ENCODE measurements around the gene SPATA19. TPM values are rescaled to one million over a fixed set of nuclear protein-coding genes. Genes with fewer than 3 reads are reported as not detected.

Gene SPATA19
- total and polyA plus RNA-seq, 2 experiments from 2014 or later = not detected

- Mint-ChIP-seq H3K9me3 (peaks cover 16% of the 10 kb centered on the region), H3K36me3 (ENCODE audit: low read depth) (peaks cover 5% of the 10 kb centered on the region; the same call in 1 of the 3 replicates), H3K27me3 (ENCODE audit: insufficient read depth, low read depth, poor library complexity) (peaks cover 14% of the 10 kb centered on the region), H3K27ac (no peak overlapping the region), H3K4me3 (no peak overlapping the region), H3K4me1 (peaks cover 12% of the 10 kb centered on the region)
- Histone ChIP-seq H4K20me1 (replicated peaks; ENCODE audit: insufficient read depth) (no peaks in the 10 kb centered on the region), H3K9me2 (ENCODE audit: insufficient read depth) (no peaks in the 10 kb centered on the region), H3K36me3 (ENCODE audit: insufficient read depth) (no peaks in the 10 kb centered on the region), H3K4me3 (no peak overlapping the region), H3K4me2 (no peak overlapping the region), H3K4me1 (ENCODE audit: insufficient read depth) (peaks cover 5% of the 10 kb centered on the region; the same call in 1 of the 2 replicates), H2AFZ (no peak overlapping the region), H3F3A (replicated peaks; ENCODE audit: low read depth) (no peaks in the 10 kb centered on the region), H3K79me2 (replicated peaks; ENCODE audit: insufficient read depth) (no peaks in the 10 kb centered on the region), H3K27ac (ENCODE audit: low read depth) (no peak overlapping the region), H3K27me3 (ENCODE audit: insufficient read depth) (peaks cover 30% of the 10 kb centered on the region)
- TF ChIP-seq REST (IDR thresholded peaks at IDR 0.05; ENCODE audit: unreplicated experiment) (no peak), EZH2phosphoT487 (IDR thresholded peaks at IDR 0.05; ENCODE audit: unreplicated experiment) (no peak), STAT1 (IDR thresholded peaks at IDR 0.05; ENCODE audit: unreplicated experiment) (no peak), POLR2AphosphoS5 (IDR thresholded peaks at IDR 0.05; ENCODE audit: low read depth) (no peak), ZNF331 (CRISPR knock-in tag; IDR thresholded peaks at IDR 0.05; ENCODE audit: low read depth) (no peak), NANOG (IDR thresholded peaks at IDR 0.05; ENCODE audit: borderline replicate concordance) (no peak), CREB1 (CRISPR knock-in tag; IDR thresholded peaks at IDR 0.05; ENCODE audit: low read depth) (no peak), ZNF114 (CRISPR knock-in tag; IDR thresholded peaks at IDR 0.05) (no peak), JUNB (IDR thresholded peaks at IDR 0.05; ENCODE audit: unreplicated experiment) (no peak), EZH2 (IDR thresholded peaks at IDR 0.05; ENCODE audit: low read depth, unreplicated experiment) (no peak)
- TF ChIP-seq, protein P1, sequence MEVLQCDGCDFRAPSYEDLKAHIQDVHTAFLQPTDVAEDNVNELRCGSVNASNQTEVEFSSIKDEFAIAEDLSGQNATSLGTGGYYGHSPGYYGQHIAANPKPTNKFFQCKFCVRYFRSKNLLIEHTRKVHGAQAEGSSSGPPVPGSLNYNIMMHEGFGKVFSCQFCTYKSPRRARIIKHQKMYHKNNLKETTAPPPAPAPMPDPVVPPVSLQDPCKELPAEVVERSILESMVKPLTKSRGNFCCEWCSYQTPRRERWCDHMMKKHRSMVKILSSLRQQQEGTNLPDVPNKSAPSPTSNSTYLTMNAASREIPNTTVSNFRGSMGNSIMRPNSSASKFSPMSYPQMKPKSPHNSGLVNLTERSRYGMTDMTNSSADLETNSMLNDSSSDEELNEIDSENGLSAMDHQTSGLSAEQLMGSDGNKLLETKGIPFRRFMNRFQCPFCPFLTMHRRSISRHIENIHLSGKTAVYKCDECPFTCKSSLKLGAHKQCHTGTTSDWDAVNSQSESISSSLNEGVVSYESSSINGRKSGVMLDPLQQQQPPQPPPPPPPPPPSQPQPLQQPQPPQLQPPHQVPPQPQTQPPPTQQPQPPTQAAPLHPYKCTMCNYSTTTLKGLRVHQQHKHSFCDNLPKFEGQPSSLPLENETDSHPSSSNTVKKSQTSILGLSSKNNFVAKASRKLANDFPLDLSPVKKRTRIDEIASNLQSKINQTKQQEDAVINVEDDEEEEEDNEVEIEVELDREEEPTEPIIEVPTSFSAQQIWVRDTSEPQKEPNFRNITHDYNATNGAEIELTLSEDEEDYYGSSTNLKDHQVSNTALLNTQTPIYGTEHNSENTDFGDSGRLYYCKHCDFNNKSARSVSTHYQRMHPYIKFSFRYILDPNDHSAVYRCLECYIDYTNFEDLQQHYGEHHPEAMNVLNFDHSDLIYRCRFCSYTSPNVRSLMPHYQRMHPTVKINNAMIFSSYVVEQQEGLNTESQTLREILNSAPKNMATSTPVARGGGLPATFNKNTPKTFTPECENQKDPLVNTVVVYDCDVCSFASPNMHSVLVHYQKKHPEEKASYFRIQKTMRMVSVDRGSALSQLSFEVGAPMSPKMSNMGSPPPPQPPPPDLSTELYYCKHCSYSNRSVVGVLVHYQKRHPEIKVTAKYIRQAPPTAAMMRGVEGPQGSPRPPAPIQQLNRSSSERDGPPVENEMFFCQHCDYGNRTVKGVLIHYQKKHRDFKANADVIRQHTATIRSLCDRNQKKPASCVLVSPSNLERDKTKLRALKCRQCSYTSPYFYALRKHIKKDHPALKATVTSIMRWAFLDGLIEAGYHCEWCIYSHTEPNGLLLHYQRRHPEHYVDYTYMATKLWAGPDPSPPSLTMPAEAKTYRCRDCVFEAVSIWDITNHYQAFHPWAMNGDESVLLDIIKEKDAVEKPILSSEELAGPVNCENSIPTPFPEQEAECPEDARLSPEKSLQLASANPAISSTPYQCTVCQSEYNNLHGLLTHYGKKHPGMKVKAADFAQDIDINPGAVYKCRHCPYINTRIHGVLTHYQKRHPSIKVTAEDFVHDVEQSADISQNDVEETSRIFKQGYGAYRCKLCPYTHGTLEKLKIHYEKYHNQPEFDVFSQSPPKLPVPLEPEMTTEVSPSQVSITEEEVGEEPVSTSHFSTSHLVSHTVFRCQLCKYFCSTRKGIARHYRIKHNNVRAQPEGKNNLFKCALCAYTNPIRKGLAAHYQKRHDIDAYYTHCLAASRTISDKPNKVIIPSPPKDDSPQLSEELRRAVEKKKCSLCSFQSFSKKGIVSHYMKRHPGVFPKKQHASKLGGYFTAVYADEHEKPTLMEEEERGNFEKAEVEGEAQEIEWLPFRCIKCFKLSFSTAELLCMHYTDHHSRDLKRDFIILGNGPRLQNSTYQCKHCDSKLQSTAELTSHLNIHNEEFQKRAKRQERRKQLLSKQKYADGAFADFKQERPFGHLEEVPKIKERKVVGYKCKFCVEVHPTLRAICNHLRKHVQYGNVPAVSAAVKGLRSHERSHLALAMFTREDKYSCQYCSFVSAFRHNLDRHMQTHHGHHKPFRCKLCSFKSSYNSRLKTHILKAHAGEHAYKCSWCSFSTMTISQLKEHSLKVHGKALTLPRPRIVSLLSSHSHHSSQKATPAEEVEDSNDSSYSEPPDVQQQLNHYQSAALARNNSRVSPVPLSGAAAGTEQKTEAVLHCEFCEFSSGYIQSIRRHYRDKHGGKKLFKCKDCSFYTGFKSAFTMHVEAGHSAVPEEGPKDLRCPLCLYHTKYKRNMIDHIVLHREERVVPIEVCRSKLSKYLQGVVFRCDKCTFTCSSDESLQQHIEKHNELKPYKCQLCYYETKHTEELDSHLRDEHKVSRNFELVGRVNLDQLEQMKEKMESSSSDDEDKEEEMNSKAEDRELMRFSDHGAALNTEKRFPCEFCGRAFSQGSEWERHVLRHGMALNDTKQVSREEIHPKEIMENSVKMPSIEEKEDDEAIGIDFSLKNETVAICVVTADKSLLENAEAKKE (CRISPR knock-in tag; IDR thresholded peaks at IDR 0.05) = no peak
- TF ChIP-seq, protein P2, sequence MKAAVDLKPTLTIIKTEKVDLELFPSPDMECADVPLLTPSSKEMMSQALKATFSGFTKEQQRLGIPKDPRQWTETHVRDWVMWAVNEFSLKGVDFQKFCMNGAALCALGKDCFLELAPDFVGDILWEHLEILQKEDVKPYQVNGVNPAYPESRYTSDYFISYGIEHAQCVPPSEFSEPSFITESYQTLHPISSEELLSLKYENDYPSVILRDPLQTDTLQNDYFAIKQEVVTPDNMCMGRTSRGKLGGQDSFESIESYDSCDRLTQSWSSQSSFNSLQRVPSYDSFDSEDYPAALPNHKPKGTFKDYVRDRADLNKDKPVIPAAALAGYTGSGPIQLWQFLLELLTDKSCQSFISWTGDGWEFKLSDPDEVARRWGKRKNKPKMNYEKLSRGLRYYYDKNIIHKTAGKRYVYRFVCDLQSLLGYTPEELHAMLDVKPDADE (IDR thresholded peaks at IDR 0.05) = no peak
- TF ChIP-seq, protein P3, sequence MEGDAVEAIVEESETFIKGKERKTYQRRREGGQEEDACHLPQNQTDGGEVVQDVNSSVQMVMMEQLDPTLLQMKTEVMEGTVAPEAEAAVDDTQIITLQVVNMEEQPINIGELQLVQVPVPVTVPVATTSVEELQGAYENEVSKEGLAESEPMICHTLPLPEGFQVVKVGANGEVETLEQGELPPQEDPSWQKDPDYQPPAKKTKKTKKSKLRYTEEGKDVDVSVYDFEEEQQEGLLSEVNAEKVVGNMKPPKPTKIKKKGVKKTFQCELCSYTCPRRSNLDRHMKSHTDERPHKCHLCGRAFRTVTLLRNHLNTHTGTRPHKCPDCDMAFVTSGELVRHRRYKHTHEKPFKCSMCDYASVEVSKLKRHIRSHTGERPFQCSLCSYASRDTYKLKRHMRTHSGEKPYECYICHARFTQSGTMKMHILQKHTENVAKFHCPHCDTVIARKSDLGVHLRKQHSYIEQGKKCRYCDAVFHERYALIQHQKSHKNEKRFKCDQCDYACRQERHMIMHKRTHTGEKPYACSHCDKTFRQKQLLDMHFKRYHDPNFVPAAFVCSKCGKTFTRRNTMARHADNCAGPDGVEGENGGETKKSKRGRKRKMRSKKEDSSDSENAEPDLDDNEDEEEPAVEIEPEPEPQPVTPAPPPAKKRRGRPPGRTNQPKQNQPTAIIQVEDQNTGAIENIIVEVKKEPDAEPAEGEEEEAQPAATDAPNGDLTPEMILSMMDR (conservative IDR thresholded peaks at IDR 0.05; ENCODE audit: low read depth in 2 of 2) = no peak
- DNase-seq (ENCODE audit: low spot score) (no peak), ATAC-seq (no peak)
Observed at GRCh38 chr11:133790995-133791394, 54.3 kb downstream of the SPATA19 start.
